NOMO-1 (cell line): ENCODE results near the gene ASRGL1.
A peak's percentile ranks its signal among the peaks of the same experiment; 100 is the strongest.
"Not testable (repeated sequence)": the region's sequence is repeated elsewhere in the genome, so short reads cannot be mapped to it uniquely, and the experiment has no call there.

ENCODE experiments used
- DNase-seq, 2 experiments: peaks; one replicate each; lab custom pipeline; 2025; ENCODE audit not compliant: unreplicated experiment in 2 of 2; lab: John Stamatoyannopoulos, UW

ASRGL1 gene

GRCh38 chr11:62337303-62338181, at the start of gene ASRGL1:
Gene ASRGL1 (plus strand): TSS chr11:62337448. CDS start chr11:62337978, 530 bp downstream.
- peak; percentile 69 to 73 for DNase-seq

- no peak for DNase-seq
These were observed 41.7 kb upstream of the ASRGL1 start for GRCh38 chr11:62295504-62295903.

- DNase-seq, result no peak
These were observed 38.3 kb upstream of the ASRGL1 start, which contains the start of gene SCGB1D4 for GRCh38 chr11:62298975-62299374. Gene SCGB1D4 (minus strand): TSS chr11:62299075. CDS start chr11:62299010, 65 bp downstream.

- no peak for DNase-seq
These were observed 31.0 kb upstream of the ASRGL1 start for GRCh38 chr11:62306227-62306626.

- no peak for DNase-seq
These were observed 29.3 kb upstream of the ASRGL1 start for GRCh38 chr11:62307950-62308349.

- no peak for DNase-seq
These were observed 27.3 kb upstream of the ASRGL1 start for GRCh38 chr11:62309991-62310390.

- DNase-seq, result peak in 1 of 2 experiments; percentile 53
These were observed 21.8 kb upstream of the ASRGL1 start for GRCh38 chr11:62315431-62315830.

- no peak for DNase-seq
These were observed 14.7 kb upstream of the ASRGL1 start for GRCh38 chr11:62322524-62322923.

- DNase-seq, result peak; percentile 71 to 78
These were observed 12.3 kb upstream of the ASRGL1 start for GRCh38 chr11:62324731-62325556.

- DNase-seq, result not testable (repeated sequence)
These were observed 11.5 kb upstream of the ASRGL1 start for GRCh38 chr11:62325781-62326180.

GRCh38 chr11:62326719-62327118, 10.5 kb upstream of the ASRGL1 start:
- not testable (repeated sequence) for DNase-seq

GRCh38 chr11:62327541-62327940, 9.7 kb upstream of the ASRGL1 start:
- not testable (repeated sequence) for DNase-seq

GRCh38 chr11:62331264-62331663, 6.0 kb upstream of the ASRGL1 start:
- DNase-seq, result peak in 1 of 2 experiments; percentile 5

GRCh38 chr11:62333768-62334167, 3.5 kb upstream of the ASRGL1 start:
- peak; percentile 49 to 60 for DNase-seq

GRCh38 chr11:62336949-62337302, 322 bp upstream of the ASRGL1 start:
- not testable (repeated sequence) for DNase-seq

- no peak for DNase-seq
These were observed 970 bp downstream of the ASRGL1 start for GRCh38 chr11:62338218-62338617.

- peak; percentile 40 to 72 for DNase-seq
These were observed 3.1 kb downstream of the ASRGL1 start for GRCh38 chr11:62340269-62340901.

- peak in 1 of 2 experiments; percentile 15 for DNase-seq
These were observed 4.3 kb downstream of the ASRGL1 start for GRCh38 chr11:62341588-62341987.

GRCh38 chr11:62343646-62344190, 6.5 kb downstream of the ASRGL1 start:
- DNase-seq, result peak; percentile 50 to 64

GRCh38 chr11:62344210-62344609, 7.0 kb downstream of the ASRGL1 start:
- peak; percentile 72 to 91 for DNase-seq

- no peak for DNase-seq
These were observed 8.6 kb downstream of the ASRGL1 start for GRCh38 chr11:62345861-62346260.
